HG02884 (cell line): ENCODE measurements around the gene PCBP3.

Experiments used
- ATAC-seq: cut with Tn5 transposase; IDR thresholded peaks from one replicate; pipeline ENCODE4 v1.9.1; 2021; ENCODE audit warnings: mild to moderate bottlenecking, moderate library complexity; ENCODE audit not compliant: unreplicated experiment

PCBP3 gene

DNA sequence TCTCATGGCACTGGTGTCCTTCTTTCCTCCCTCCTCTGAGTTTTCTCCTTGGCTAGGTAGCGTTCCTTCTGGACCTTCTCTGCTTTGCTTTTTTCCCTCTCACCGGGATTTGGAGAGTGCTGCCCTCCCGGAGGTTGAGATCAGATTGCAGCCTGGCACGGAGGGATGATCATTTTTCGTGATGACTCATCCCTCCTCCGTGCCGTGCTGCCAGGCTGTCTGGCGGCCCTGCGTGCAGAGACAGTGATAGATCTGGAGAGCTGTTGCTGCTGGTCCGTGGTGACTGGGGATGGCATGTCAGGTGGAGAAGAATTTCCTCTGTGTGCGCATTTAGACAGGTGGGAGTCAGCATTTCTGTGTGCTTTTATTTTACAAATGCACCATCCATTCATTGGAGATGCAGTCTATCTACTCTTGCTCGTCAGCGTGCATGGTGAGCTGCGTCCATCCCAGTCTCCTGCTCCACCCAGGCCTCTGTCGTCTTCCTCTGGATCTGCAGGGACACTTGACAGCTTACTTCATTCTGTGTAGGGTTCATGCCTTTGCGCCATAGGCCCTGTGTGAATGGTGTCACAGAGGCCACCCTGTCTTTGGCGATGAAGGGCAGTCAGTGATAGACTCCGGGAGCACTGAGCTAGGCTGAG lies 104.4 kb downstream of the PCBP3 start:
- no peak for ATAC-seq

DNA sequence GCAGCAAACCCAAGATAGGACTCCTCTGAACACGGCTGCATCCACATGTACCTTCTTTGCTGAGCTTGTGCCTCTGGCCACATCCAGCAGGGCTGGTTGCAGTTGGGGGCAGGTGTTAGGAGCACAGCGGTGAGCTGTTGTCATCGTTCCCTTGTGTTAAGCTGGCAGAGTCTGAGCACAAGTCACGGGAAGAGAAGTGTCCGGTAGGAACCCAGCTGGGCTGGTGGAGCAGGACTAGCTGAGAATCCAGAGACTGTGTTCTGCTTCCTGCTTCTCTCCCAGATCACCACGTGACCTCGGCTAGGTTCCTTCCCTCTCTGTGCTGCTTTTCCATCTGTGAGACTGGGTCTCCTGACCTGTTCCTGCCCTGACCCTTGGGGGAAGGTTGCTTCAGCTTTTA lies 105.1 kb downstream of the PCBP3 start:
- ATAC-seq, result no peak

- no peak for ATAC-seq
Observed at GRCh38 chr21:45749974-45750373, 106.4 kb downstream of the PCBP3 start.

GRCh38 chr21:45750936-45751335 lies 107.4 kb downstream of the PCBP3 start:
- no peak for ATAC-seq

DNA sequence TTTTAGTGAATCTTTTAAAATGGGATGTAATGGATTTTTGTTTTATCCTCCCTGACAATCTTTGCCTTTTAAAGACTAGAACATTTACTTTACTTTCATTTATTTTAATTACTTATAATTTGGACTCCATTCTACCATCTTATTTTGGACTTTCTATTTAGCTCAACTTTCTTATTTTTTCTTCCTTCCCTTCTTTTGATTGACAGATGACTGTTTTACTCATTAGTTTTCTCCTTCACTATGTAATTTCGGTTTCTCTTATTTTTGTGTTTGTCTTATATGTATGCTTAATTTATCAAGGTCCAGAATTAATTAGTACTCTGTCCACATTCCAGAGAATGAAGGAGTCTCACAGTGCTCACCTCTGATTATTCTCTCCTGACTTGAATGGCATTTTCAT lies 109.9 kb downstream of the PCBP3 start:
- ATAC-seq, result no peak

DNA sequence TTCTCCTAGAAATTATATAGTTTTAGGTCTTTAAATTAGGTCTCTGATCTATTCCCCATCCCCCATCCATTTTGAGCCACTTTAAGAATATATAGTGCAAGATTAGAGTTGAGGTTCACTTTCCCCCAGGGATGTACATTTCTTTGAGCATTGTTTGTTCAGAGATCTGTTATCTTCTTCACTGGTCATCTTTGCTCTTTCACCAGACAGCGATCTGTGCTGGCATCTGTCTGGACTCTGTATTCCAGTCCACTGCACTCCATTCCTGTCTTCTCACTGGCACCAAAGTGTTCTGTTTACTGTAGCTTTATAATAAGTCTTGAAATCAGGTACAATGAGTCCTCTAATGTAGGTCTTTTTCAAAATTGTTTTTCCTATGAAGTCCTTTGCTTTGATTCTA lies 112.5 kb downstream of the PCBP3 start:
- no peak for ATAC-seq

- ATAC-seq, result no peak
Observed at GRCh38 chr21:45756669-45757068, 113.1 kb downstream of the PCBP3 start.

DNA sequence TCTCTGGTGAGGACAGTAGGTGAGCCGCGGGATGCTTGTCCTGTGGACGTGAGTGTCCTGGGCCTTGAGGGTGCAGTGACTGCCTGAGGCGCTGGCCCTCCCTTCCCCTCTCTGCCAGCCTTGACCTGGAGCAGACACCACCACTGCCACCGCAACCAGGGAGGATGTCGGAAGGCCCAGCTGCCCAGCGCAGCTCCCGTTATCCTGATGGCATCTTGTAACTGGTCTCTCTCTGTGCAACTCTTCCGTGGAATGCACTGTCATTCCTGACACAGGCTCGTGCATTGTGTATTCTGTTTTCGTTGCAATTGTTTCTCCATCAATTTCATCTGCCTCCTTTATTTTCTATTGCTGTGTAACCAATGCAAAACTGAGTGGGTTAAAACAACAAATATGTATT lies 118.2 kb downstream of the PCBP3 start:
- no peak for ATAC-seq

DNA sequence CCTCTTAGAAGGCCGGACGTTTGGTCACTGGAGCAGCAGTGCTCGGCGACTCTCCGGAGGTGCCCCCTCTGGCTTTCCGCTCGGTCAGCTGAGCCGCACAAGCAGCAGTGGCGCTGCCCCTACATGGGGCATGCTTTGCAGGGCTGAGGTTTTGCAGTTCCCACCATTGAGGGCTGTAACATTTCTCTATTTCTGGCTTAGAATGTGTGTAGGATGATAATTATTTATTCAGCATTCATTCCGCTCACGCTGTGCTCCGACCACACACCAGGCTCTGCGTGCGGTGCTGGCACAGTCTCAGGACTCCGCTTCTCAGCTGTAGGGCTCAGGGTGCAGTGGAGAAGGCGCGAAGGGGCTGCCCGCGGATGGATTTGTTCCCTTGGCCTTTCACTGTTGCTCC lies 119.5 kb downstream of the PCBP3 start:
- no peak for ATAC-seq

- no peak for ATAC-seq
Observed at GRCh38 chr21:45763506-45763905, 120.0 kb downstream of the PCBP3 start.

GRCh38 chr21:45764792-45765191 lies 121.3 kb downstream of the PCBP3 start:
- ATAC-seq, result no peak

DNA sequence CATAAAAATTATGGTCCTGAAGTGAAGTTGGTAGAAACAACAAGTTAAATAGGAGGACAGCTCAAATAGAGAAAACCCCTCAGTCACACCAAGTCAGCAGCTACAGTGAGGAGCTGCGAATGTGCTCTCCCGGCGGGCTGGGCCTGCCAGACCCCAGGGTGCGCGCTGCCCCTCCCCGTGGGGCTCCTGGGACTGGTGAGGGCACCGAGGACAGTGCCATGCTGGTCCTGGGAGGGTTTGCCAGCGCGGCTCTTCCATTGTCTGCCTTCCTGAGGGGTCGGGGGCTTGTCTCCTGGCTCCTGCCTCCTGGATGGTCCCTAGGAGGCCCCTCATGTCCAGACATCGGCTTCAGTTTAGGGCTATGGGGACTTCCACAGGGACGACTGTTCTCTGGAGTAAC lies 121.8 kb downstream of the PCBP3 start:
- no peak for ATAC-seq

DNA sequence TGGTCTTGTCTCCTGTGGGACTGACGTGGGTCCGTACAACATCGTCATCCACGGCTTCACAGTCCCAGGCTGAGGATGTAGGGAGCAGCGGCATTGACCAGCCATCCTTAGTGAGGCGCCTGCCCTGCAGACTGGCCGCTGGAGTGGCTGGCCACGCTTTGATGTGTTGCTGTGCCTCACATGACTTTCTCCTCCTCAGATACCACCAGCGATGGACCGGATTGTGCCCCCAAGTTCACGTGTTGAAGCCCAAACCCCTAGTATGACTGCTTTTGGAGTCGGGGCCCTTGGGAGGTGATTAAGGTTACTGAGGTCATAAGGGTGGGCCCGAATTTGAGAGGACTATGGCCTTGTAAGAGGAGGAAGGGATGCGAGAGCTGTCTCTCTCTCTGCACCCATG lies 122.5 kb downstream of the PCBP3 start:
- ATAC-seq, result no peak

DNA sequence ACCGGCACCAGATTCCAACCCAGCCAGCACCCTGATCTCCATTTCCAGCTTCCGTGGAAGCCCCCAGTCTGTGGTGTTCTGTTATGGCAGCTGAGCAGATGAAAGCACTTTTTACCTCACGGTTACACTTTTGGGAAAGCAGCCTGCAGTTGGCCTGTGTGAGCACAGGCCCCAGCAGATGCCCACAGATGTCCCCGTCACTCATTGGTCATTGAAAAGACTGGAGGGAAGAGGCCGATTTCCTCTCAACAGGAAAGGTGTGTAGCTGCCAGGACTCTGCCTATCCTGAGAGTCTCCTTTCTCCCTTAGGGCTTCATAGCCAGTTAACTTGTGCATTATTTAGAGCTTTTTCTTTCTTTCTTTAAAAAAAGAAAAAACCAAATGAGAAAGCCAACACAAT lies 123.0 kb downstream of the PCBP3 start:
- ATAC-seq, result no peak

DNA sequence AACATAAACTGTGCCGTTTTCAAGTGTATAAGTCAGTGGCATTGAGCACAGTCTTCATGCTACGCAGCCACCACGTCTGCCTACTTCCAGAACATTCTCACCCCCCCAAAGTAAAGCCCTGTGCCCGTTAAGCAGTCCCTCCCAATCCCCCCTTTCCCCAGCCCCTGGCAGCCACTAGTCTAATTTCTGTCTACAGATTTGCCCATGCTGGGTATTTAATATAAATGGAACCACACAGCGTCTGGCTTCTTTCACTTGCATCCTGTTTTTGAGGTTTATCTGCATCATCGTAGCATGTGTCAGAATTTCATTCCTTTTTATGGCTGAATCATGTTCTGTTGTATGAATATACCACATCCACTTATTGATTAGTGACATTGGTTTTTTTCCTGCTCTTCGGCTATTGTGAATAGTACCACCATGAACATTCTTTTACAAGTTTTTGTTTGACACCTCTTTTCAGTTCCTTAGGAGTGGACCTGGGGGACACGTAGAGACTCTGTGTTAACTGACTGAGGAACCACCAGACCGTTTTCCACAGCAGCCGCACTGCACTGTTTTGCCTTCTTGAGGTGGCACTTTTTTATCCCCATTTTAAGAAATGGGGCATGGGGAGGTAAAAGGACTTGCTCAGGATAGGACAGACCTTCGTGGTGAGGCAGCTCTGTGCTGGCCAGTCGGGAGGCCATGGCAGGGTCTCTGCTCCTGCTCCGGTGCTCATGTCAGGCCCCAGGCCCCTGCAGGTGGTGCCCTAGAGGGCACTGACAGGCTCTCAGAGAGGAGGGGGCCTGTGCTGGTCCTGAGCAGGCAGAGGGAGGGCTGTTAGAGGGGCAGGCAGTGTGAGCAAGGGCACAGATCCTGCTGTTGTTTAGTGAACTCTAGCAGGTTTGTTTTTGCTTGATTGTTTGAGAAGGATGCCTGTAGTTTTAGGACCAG lies 123.8 kb downstream of the PCBP3 start:
- no peak for ATAC-seq

- ATAC-seq, result no peak
Observed at GRCh38 chr21:45768011-45768739, 124.7 kb downstream of the PCBP3 start.

GRCh38 chr21:45768740-45769048 lies 125.2 kb downstream of the PCBP3 start:
- ATAC-seq, result no peak

- no peak for ATAC-seq
Observed at GRCh38 chr21:45769294-45769693, 125.8 kb downstream of the PCBP3 start.

DNA sequence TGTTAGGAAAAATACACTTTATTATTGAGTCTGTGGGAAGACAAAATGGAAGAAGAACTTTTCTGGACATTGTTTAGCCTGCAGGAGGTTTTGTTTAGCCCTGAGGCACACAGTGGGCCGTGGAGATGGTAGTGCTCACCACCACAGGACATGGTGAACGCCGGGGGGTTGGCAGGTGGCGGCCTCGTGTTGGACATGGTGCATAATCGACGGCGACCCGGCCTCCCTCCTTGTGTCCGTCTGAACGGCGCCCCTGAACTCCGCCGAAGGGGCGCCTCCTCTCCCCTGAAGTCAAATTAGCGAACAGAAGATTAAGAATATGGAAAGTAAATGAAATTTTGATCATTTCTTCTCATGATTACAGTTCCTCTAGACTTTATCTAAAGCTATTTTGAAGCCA lies 126.4 kb downstream of the PCBP3 start:
- no peak for ATAC-seq

DNA sequence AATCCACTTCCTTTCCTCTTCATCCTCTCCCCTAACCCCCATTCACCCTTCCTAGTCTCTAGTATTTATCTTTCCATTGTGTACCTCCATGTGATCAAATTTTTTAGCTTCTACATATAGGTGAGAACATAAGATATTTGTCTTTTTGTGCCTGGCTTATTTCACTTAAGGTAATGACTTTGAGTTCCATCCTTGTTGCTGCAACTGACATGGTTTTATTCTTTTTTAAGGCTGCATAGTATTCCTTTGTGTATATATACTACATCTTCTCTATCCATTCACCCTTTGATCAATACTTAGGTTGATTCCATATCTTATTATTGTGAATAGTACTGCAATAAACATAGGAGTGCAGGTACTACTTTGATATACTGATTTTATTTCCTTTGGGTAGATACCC lies 128.7 kb downstream of the PCBP3 start:
- ATAC-seq, result no peak

DNA sequence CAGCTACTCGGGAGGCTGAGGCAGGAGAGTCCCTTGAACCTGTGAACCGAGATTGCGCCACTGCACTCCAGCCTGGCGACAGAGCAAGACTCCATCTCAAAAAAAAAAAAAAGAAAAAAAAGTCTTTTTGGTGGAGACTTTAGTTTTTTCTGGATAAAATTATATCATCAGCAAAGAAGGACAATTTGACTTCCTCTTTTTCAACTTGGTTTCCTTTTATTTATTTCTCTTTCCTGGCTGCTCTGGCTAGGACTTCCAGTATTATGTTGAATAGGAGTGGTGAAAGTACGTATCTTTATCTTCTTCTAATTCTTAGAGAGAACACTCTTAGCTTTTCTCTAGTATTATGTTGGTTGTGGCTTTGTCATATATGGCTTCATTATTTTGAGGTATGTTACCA lies 130.8 kb downstream of the PCBP3 start:
- no peak for ATAC-seq

GRCh38 chr21:45776971-45777370 lies 133.4 kb downstream of the PCBP3 start:
- no peak for ATAC-seq
